Renal cortical epithelial cell (primary cell): ENCODE data around the gene EMD. TPM values are rescaled to one million over a fixed set of nuclear protein-coding genes. Genes with fewer than 3 reads are reported as not detected.
"Not testable (repeated sequence)": the region's sequence is repeated elsewhere in the genome, so short reads cannot be mapped to it uniquely, and the experiment has no call there.

Experiments used
- DNase-seq: peaks from one replicate; pipeline ENCODE4 v3.0.0-alpha.2; 2011; ENCODE audit warnings: low read depth
- total RNA-seq: library from RNA; depleted of rRNA; stranded (reverse); fragments of >200 nt; gene quantifications from 2 replicates; pipeline ENCODE4 v1.2.3, GENCODE V29; 2014

The EMD gene
- total RNA-seq, 1 donor from 2014 or later: 16.8 TPM

GRCh38 chrX:154371017-154371788, 7.9 kb upstream of the EMD start:
- peak; percentile 69 for DNase-seq

DNA sequence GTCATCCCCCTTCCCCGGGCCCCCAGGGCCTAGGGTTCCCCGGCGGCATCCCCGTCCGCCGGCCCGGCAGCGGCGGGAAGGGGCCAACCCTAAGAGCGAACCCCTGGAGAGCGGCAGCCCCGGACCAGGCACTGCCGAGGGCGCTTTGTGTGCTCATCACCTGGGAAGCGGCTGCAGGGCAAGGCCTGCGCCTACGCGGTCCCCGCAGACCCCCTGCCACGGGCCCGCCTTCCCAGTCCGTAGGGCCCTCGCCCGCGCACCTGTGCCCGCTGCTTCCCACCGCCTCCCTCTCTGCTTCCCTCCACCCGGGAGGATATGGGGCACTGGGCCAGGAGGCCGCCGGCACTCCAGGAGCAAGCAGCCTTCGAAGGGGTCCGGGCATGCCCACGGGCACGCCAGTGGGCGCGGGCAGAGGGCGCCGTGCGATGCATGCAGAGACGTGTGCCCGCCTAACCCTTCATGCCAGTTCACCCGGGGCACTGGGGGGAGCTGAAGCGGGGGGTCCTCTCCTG, 7.2 kb upstream of the EMD start:
- no peak for DNase-seq

DNA sequence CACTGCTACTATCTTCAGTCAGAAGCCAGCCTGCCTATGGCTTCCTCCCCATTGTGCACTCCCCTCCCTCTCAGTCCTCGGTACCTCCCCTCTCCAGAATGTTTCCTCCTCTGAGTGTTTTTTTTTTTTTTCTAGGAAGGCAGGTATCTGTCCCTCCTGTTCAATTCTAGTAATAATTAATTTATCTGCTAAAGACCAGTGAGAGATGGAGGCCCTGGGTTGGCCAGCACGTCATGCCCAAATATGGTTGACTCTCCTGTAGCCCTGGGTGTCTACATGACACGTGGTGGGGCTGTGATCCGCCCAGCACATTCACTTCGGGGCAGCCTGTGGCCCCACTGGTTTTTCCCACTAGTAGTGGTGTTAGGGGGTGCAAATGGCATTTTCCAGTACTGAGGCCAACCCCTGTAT, 6.5 kb upstream of the EMD start:
- peak; percentile 67 for DNase-seq

- peak; percentile 49 for DNase-seq
Measured at GRCh38 chrX:154373340-154374306, 5.5 kb upstream of the EMD start.

DNA sequence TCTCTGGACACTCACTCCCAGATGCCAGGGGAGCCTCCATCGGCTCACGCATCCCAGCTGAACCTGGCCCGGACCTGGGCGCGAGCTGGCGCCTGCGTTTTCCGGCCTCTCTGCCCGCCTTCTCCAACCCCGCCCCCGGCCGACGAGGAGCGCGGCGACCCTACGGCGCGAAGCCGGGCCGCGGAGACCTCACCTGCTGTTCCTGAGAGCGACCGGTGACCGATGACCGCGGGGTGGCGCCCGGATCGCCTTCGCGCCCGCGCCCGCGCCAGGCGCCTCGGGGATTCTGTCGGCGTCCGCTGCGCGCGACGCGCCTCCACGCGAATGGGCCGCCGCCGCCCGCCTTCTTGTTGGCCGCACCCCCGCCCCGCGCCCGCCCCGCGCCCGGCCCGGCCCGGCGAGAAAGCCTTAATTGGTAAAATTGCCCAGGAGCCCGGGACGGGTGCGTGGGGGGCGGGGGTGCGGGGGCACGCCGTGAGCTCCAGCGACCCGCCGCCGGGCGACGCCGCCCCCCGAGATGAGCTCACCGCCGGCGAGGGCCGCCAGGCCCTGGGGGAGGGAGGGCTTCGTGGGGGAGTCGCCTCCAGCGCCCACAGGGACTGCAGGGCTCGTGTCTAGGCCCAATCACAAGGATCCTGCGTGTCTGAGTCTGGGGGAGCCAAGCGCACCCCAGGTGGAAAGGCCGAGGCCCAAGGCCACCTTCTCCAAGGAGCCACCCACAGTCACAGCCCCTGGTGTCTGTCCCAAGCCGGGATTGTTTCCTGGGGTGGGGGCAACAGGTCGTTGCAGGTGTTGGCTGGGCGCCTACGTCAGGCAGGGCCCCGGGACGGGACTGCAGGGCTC, 4.6 kb upstream of the EMD start, which contains the start of gene FLNA:
FLNA (minus strand) TSS at position 322 of the 843 bp plus-strand sequence. CDS start 3,389 bp downstream, outside the sequence.
- no peak for DNase-seq

GRCh38 chrX:154375156-154375504, 4.0 kb upstream of the EMD start:
- DNase-seq: no peak

GRCh38 chrX:154376774-154377173, 2.3 kb upstream of the EMD start:
- no peak for DNase-seq

DNA sequence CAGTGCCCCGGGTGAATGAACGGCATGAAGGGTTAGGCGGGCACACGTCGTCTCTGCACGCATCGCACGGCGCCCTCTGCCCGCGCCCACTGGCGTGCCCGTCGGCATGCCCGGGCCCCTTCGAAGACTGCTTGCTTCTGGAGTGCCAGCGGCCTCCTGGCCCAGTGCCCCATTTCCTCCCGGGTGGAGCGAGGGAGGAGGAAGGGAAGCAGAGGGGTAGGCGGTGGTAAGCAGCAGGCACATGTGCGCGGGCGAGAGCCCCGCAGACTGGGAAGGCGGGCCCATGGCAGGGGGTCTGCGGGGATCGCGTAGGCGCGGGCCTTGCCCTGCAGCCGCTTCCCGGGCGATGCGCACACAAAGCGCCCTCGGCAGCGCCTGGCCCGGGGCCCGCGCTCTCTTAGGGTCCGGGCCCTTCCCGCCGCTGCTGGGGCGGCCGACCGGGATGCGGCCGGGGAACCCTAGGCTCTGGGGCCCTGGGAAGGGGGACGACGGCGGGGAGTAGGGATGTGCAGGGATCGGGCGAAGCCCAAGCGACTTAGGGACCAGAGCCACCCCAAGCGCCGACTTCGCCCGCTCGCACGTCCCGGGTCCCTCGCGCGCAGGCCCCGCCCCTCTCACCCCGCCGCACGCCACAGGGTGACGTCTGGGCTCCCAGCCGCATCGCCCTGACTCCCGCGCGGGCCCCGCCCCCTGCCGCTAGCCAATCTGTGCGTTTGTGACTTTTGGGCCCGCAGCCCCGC, 866 bp upstream of the EMD start:
- no peak for DNase-seq

GRCh38 chrX:154379569-154379951, 465 bp downstream of the EMD start:
- no peak for DNase-seq

GRCh38 chrX:154380153-154380552, 1.1 kb downstream of the EMD start:
- DNase-seq: no peak

- no peak for DNase-seq
Measured at GRCh38 chrX:154380787-154381186, 1.7 kb downstream of the EMD start.

DNA sequence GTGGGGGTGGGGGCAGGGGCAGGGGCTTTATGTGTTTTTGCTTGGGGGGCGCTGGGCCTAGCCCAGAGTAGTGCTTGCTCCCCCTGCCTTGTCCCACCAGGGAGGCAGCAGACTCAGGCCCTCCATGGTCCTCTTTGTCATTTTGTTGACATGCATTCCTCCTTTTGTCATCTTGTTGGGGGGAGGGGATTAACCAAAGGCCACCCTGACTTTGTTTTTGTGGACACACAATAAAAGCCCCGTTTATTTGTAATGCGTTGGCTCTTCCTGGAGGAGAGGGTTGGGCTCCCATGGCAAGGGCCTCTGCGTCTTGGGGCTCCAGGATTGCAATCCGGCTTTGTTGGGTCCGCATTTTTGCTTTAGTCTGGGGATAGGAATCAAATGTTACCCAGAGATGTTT, 2.2 kb downstream of the EMD start:
- no peak for DNase-seq

DNA sequence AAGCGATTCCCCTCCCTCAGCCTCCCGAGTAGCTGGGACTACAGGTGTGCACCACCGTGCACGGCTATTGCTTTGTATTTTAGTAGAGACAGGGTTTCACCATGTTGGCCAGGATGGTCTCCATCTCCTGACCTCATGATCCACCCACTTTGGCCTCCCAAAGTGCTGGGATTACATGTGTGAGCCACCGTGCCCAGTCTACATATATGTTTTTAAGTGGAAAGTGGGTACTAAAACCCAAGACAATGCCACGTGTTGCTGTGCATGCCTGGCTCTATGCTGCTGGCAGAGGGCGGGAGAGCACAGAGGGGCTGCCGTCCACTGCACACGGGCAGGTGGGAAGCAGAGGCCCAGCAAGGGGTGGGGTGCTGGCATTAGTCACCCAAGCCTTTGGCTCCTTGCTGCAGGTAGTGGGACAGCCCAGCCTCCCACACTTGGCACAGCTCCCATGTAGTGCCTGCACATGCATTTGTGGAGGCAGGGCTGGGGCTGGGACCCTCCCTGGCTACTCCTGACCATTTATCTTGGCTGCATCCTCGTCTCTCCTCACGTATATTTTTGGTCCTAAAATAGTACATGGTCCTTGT, 3.5 kb downstream of the EMD start:
- DNase-seq: no peak

GRCh38 chrX:154383359-154384283, 4.5 kb downstream of the EMD start:
- no peak for DNase-seq

DNA sequence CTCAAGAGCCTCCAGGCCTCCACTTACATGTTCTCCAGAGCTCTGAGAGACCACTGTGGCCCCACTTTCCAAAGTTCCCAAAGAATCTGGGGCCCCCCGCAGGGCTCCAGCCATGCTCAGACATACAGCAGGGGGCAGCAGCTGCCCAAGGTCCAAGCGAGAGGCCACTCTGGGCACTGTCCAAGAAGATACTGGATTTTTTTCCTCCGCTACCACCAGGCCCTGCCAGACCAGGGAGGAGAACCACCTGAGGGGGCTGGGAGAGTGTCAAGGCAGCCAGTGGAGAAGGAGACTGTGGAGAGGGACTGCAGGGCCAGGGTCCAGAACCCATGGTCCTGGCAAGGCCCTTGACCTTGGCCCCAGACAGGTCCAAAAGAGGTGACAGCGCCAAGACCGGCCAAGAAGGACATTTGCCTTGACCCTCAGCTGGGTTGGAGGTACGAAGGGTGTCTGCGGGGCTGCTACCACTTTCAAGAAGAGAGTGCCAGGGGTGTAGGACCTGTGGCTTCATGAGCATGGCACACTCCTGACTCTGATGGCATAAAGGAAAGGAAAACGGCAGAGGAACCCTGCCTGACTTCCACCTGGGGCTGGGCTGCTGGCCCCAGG, 5.3 kb downstream of the EMD start:
- no peak for DNase-seq

DNA sequence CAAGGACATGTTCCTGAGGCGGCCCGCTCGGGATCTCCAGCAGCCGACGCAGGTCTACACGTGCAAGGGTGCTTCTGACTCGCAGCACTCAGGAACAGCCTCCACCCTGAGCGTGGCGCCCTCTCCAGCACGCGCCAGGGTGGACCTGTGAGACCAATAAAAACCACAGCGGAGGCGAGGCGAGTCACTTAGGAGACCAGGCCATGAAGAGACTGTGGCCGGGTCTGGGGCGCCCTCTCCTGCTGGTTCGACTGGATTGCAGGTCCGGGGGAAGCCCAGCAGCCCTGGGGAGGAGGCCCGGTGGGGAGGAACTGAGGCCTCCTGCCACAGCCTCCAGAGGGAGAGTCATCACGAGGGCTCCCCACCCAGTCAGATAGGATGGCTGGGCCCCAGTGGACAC, 9.0 kb downstream of the EMD start:
- DNase-seq: not testable (repeated sequence)

GRCh38 chrX:154388649-154389048, 9.6 kb downstream of the EMD start:
- DNase-seq: not testable (repeated sequence)

GRCh38 chrX:154389812-154390747, 11.0 kb downstream of the EMD start:
- DNase-seq: not testable (repeated sequence)
